ENCODE results near the gene SEPTIN3.

Gene SEPTIN3

GRCh38 chr22:41975299-41976069, 6.2 kb downstream of the SEPTIN3 start:
- no peak for DNase-seq (ENCODE audit: low spot score)

- DNase-seq (ENCODE audit: low spot score) = no peak
Observed at GRCh38 chr22:41976070-41976901, 7.0 kb downstream of the SEPTIN3 start.

GRCh38 chr22:41976961-41977566, 7.8 kb downstream of the SEPTIN3 start:
- DNase-seq (ENCODE audit: low spot score) = no peak

GRCh38 chr22:41978732-41979131, 9.5 kb downstream of the SEPTIN3 start:
- DNase-seq (ENCODE audit: low spot score) = no peak

GRCh38 chr22:41979423-41980250, 10.4 kb downstream of the SEPTIN3 start:
- no peak for DNase-seq (ENCODE audit: low spot score)

GRCh38 chr22:41982865-41983264, 13.6 kb downstream of the SEPTIN3 start:
- no peak for DNase-seq (ENCODE audit: low spot score)

GRCh38 chr22:41983513-41984405, 14.5 kb downstream of the SEPTIN3 start:
- DNase-seq (ENCODE audit: low spot score) = no peak

- no peak for DNase-seq (ENCODE audit: low spot score)
Observed at GRCh38 chr22:41987276-41987675, 18.0 kb downstream of the SEPTIN3 start.

- no peak for DNase-seq (ENCODE audit: low spot score)
Observed at GRCh38 chr22:41989246-41989645, 20.0 kb downstream of the SEPTIN3 start.

- DNase-seq (ENCODE audit: low spot score) = no peak
Observed at GRCh38 chr22:41991111-41991510, 21.9 kb downstream of the SEPTIN3 start.

GRCh38 chr22:41992496-41992895, 23.3 kb downstream of the SEPTIN3 start:
- DNase-seq (ENCODE audit: low spot score) = no peak

- DNase-seq (ENCODE audit: low spot score) = no peak
Observed at GRCh38 chr22:41995211-41995610, 26.0 kb downstream of the SEPTIN3 start.

GRCh38 chr22:41996826-41997225, 27.6 kb downstream of the SEPTIN3 start:
- no peak for DNase-seq (ENCODE audit: low spot score)

- DNase-seq (ENCODE audit: low spot score) = peak; percentile 83
Observed at GRCh38 chr22:41998361-41999261, 29.4 kb downstream of the SEPTIN3 start, which contains the start of gene WBP2NL. Gene WBP2NL (plus strand): TSS chr22:41998788. CDS start chr22:41998819, 31 bp downstream.

GRCh38 chr22:42000466-42000865, 31.2 kb downstream of the SEPTIN3 start:
- no peak for DNase-seq (ENCODE audit: low spot score)

- DNase-seq (ENCODE audit: low spot score) = no peak
Observed at GRCh38 chr22:42001121-42001520, 31.9 kb downstream of the SEPTIN3 start.

- no peak for DNase-seq (ENCODE audit: low spot score)
Observed at GRCh38 chr22:42001706-42002105, 32.5 kb downstream of the SEPTIN3 start.

GRCh38 chr22:42007922-42008321, 38.7 kb downstream of the SEPTIN3 start:
- DNase-seq (ENCODE audit: low spot score) = no peak

GRCh38 chr22:42010778-42011177, 41.5 kb downstream of the SEPTIN3 start:
- DNase-seq (ENCODE audit: low spot score) = no peak

- no peak for DNase-seq (ENCODE audit: low spot score)
Observed at GRCh38 chr22:42013385-42013784, 44.1 kb downstream of the SEPTIN3 start.
